GM12865 (cell line): ENCODE results near the gene CCDC17.
"Not testable (repeated sequence)": the region's sequence is repeated elsewhere in the genome, so short reads cannot be mapped to it uniquely, and the experiment has no call there.

Experiments
- DNase-seq: peaks from one replicate; pipeline ENCODE4 v3.0.0; 2010; ENCODE audit warnings: low read depth
- H3K4me3 ChIP-seq: 2 replicates; pipeline ENCODE4 v1.5.1; 2011; ENCODE audit warnings: mild to moderate bottlenecking, low read depth, low read length, control low read depth
- CTCF ChIP-seq: IDR thresholded peaks from 2 replicates; pipeline ENCODE4 v1.5.1; 2011; ENCODE audit warnings: low read length, control low read depth, low read depth, inconsistent platforms; ENCODE audit not compliant: insufficient read depth; ENCODE audit errors: missing control alignments

The CCDC17 gene

GRCh38 chr1:45615885-45616284, 8.0 kb downstream of the CCDC17 start:
- no peak overlapping the region for H3K4me3 ChIP-seq
- no peak for TF ChIP-seq CTCF
- DNase-seq, result no peak

GRCh38 chr1:45612941-45613579, 10.8 kb downstream of the CCDC17 start:
- no peak for TF ChIP-seq CTCF
- DNase-seq, result no peak
- no peak overlapping the region for H3K4me3 ChIP-seq

- TF ChIP-seq CTCF, result no peak
- no peak overlapping the region for H3K4me3 ChIP-seq
- DNase-seq, result no peak
Measured at GRCh38 chr1:45610589-45611226, 13.1 kb downstream of the CCDC17 start.

GRCh38 chr1:45608175-45609156, 15.4 kb downstream of the CCDC17 start:
- DNase-seq, result no peak
- TF ChIP-seq CTCF, result no peak
- no peak overlapping the region for H3K4me3 ChIP-seq

GRCh38 chr1:45607404-45608074, 16.3 kb downstream of the CCDC17 start:
- no peak for DNase-seq

GRCh38 chr1:45604239-45604638, 19.6 kb downstream of the CCDC17 start:
- no peak for TF ChIP-seq CTCF
- H3K4me3 ChIP-seq, result no peak overlapping the region
- DNase-seq, result no peak

More at GRCh38 chr1:45607404-45608074, 16.3 kb downstream of the CCDC17 start:
- H3K4me3 ChIP-seq, result no peak overlapping the region
- no peak for TF ChIP-seq CTCF

- DNase-seq, H3K4me3 ChIP-seq: not testable (repeated sequence)
Measured at GRCh38 chr1:45596765-45597164, 27.1 kb downstream of the CCDC17 start.
